Prostate gland (tissue), 2 donors: ENCODE measurements around the gene DST.

Experiments
- POLR2A ChIP-seq: fragments of 450-650 bp; IDR thresholded peaks from one replicate; pipeline ENCODE4 v1.6.1; 2016; ENCODE audit warnings: antibody characterized with exemption, mild to moderate bottlenecking
- POLR2AphosphoS5 ChIP-seq: sonication (generic); formaldehyde crosslinking; IDR thresholded peaks from one replicate; pipeline ENCODE4 v1.6.1; 2017; ENCODE audit warnings: antibody characterized with exemption
- TF ChIP-seq, protein P1 (sequence below), 4 experiments: fragments of 200-600 bp in 2 of 4; fragments of 450-650 bp in 2 of 4; sonication (generic) in 2 of 4; IDR thresholded peaks; 1 replicate in 3 of 4; 2 replicates in 1 of 4; pipeline ENCODE4 v1.5.1; 2016 to 2019; ENCODE audit warnings: antibody characterized with exemption in 4 of 4, mild to moderate bottlenecking in 2 of 4, moderate library complexity in 2 of 4

DNA sequence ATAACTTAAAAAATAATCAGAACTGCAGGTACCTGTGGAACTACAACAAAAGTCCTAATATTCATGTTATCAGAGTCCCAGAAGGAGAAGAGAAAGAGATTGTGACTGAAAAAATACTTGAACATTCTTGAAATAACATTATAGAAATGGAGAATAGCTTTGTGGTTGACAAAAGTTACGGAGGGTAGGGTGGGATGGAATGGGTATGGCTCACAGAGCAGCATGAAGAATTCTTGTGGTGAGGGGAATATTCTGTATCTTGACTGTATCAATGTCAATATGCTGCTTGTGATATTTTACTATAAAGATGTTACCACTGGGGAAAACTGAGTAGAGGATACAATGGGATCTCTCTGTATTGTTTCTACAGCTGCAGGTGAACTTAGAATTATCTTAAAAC, 122.5 kb downstream of the DST start:
- TF ChIP-seq, protein P1, sequence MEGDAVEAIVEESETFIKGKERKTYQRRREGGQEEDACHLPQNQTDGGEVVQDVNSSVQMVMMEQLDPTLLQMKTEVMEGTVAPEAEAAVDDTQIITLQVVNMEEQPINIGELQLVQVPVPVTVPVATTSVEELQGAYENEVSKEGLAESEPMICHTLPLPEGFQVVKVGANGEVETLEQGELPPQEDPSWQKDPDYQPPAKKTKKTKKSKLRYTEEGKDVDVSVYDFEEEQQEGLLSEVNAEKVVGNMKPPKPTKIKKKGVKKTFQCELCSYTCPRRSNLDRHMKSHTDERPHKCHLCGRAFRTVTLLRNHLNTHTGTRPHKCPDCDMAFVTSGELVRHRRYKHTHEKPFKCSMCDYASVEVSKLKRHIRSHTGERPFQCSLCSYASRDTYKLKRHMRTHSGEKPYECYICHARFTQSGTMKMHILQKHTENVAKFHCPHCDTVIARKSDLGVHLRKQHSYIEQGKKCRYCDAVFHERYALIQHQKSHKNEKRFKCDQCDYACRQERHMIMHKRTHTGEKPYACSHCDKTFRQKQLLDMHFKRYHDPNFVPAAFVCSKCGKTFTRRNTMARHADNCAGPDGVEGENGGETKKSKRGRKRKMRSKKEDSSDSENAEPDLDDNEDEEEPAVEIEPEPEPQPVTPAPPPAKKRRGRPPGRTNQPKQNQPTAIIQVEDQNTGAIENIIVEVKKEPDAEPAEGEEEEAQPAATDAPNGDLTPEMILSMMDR (IDR thresholded peaks at IDR 0.05), result no peak
- TF ChIP-seq POLR2AphosphoS5 (no peak), POLR2A (no peak)
